ENCODE measurements around the gene ZWILCH.
A peak's percentile ranks its signal among the peaks of the same experiment; 100 is the strongest.
"Not testable (repeated sequence)": the region's sequence is repeated elsewhere in the genome, so short reads cannot be mapped to it uniquely, and the experiment has no call there.

ZWILCH gene

DNA sequence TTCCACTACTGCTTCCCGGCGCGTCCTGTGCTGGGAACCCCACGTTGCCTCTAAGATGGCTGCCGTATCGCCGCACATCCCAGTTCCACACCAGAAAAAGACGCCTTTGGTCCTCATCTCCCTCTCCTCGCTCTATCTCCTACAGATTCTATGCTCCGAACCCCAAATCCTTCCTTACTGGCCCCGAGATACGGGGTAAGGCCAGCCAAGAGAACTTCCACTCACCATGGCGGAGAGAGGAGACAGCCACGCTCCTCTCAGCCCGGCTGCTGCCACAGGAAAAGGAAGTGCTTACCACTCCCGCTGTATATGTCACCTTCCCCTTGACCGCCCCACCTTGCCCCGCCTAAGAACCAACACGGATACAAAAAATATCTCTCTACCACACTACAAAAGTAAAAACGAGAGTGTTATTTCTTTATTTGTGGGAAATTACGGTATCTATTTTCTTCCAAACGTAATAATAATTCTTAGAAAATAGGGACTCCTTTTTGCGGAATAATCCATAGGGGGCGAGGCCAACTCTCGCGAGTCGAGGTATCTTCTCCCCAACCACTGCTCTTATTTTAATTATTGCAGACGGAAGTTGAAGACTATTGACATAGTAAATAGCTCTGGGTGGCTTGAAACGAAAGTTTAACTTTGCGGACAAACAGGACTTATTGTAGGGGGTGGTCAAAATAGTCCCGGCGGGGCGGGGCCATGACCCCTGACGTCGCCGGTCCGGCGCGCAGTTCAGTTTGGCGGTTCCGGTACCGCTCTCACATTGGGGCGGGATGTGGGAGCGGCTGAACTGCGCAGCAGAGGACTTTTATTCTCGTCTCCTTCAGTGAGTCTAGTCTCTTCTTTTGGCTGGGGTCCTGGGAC is at the start of gene ZWILCH, which contains the start of gene RPL4:
Gene ZWILCH, plus strand, starts transcription at position 764 of the 867 bp plus-strand sequence. Its CDS starts 13 bp downstream, at position 777.
Gene RPL4, minus strand, starts transcription at position 293 of the 867 bp plus-strand sequence. Its CDS starts 65 bp downstream, at position 228.
- H3K36me3 ChIP-seq (ENCODE audit: insufficient read depth, low read length): peaks cover 47% of the 10 kb centered on the region
- H3K4me3 ChIP-seq (ENCODE audit: low read depth in 1 of 2, low read length in 2 of 2): peak within 1 kb of the TSS; percentile 80 to 83
- H3K4me2 ChIP-seq (ENCODE audit: insufficient read depth, low read length): peak within 1 kb of the TSS; percentile 71
- H3K27me3 ChIP-seq (ENCODE audit: insufficient read depth, low read length, poor library complexity): no peaks in the 10 kb centered on the region
- H2AFZ ChIP-seq (ENCODE audit: low read depth, low read length): peak within 1 kb of the TSS; percentile 86
- DNase-seq (peak; percentile 80), ATAC-seq (ENCODE audit: insufficient read depth, low read depth) (peak; percentile 89)
- peaks cover 44% of the 10 kb centered on the region for H3K4me1 ChIP-seq (ENCODE audit: insufficient read depth, low read length)
- no peaks in the 10 kb centered on the region for H3K9me3 ChIP-seq (ENCODE audit: insufficient read depth, low read length, severe bottlenecking)
- H3K79me2 ChIP-seq (ENCODE audit: insufficient read depth, low read length): peaks cover 83% of the 10 kb centered on the region
- peak within 1 kb of the TSS; percentile 95 for H3K27ac ChIP-seq (ENCODE audit: low read length)
- TF ChIP-seq, protein P1, sequence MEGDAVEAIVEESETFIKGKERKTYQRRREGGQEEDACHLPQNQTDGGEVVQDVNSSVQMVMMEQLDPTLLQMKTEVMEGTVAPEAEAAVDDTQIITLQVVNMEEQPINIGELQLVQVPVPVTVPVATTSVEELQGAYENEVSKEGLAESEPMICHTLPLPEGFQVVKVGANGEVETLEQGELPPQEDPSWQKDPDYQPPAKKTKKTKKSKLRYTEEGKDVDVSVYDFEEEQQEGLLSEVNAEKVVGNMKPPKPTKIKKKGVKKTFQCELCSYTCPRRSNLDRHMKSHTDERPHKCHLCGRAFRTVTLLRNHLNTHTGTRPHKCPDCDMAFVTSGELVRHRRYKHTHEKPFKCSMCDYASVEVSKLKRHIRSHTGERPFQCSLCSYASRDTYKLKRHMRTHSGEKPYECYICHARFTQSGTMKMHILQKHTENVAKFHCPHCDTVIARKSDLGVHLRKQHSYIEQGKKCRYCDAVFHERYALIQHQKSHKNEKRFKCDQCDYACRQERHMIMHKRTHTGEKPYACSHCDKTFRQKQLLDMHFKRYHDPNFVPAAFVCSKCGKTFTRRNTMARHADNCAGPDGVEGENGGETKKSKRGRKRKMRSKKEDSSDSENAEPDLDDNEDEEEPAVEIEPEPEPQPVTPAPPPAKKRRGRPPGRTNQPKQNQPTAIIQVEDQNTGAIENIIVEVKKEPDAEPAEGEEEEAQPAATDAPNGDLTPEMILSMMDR (IDR thresholded peaks at IDR 0.05; ENCODE audit: borderline replicate concordance, extremely low read depth, low read length, poor library complexity, severe bottlenecking): no peak
- no peak for TF ChIP-seq EZH2 (IDR thresholded peaks at IDR 0.05; ENCODE audit: borderline replicate concordance, low read depth, low read length, severe bottlenecking)
- H3K9ac ChIP-seq (ENCODE audit: low read depth, low read length): peak within 1 kb of the TSS; percentile 76
- peaks cover 20% of the 10 kb centered on the region for H4K20me1 ChIP-seq (ENCODE audit: insufficient read depth, low read length)

DNA sequence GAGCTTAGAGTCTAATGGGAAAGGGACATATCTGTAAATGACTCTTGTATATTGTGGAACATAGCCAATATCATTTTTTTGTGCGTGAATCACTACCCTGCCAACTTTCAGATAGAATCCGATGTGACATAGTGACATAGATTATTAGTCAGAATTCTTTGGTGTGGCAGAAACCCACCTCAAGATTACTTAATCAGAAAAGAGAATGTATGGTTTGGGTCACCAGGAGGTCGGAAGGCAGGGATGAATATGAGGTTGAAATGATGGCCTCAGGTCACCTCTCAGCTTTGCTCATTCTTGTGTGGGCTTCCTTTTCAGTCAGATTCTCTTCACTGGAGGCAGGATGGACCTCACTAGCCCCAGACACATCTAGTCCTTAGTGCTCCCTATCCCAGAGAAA is 48.9 kb upstream of the ZWILCH start:
- Histone ChIP-seq H3K27ac (ENCODE audit: low read length) (no peak overlapping the region), H3K9ac (ENCODE audit: low read depth, low read length) (no peak overlapping the region), H4K20me1 (ENCODE audit: insufficient read depth, low read length) (no peaks in the 10 kb centered on the region; the same call in 1 of the 2 replicates), H2AFZ (ENCODE audit: low read depth, low read length) (no peak overlapping the region), H3K36me3 (ENCODE audit: insufficient read depth, low read length) (peaks cover 28% of the 10 kb centered on the region), H3K4me3 (ENCODE audit: low read depth in 1 of 2, low read length in 2 of 2) (no peak overlapping the region), H3K9me3 (ENCODE audit: insufficient read depth, low read length, severe bottlenecking) (no peaks in the 10 kb centered on the region), H3K4me2 (ENCODE audit: insufficient read depth, low read length) (no peak overlapping the region), H3K79me2 (ENCODE audit: insufficient read depth, low read length) (no peaks in the 10 kb centered on the region), H3K27me3 (ENCODE audit: insufficient read depth, low read length, poor library complexity) (no peaks in the 10 kb centered on the region), H3K4me1 (ENCODE audit: insufficient read depth, low read length) (no peaks in the 10 kb centered on the region)
- ATAC-seq (ENCODE audit: insufficient read depth, low read depth) (no peak), DNase-seq (no peak)
- TF ChIP-seq EZH2 (IDR thresholded peaks at IDR 0.05; ENCODE audit: borderline replicate concordance, low read depth, low read length, severe bottlenecking): no peak
- TF ChIP-seq, protein P1 (IDR thresholded peaks at IDR 0.05; ENCODE audit: borderline replicate concordance, extremely low read depth, low read length, poor library complexity, severe bottlenecking): no peak

- Histone ChIP-seq H2AFZ (ENCODE audit: low read depth, low read length) (no peak overlapping the region), H3K27ac (ENCODE audit: low read length) (no peak overlapping the region), H3K79me2 (ENCODE audit: insufficient read depth, low read length) (no peaks in the 10 kb centered on the region), H3K4me2 (ENCODE audit: insufficient read depth, low read length) (no peak overlapping the region), H3K27me3 (ENCODE audit: insufficient read depth, low read length, poor library complexity) (no peaks in the 10 kb centered on the region), H3K4me3 (ENCODE audit: low read depth in 1 of 2, low read length in 2 of 2) (no peak overlapping the region), H3K9ac (ENCODE audit: low read depth, low read length) (no peak overlapping the region), H3K4me1 (ENCODE audit: insufficient read depth, low read length) (no peaks in the 10 kb centered on the region), H3K36me3 (ENCODE audit: insufficient read depth, low read length) (peaks cover 35% of the 10 kb centered on the region), H3K9me3 (ENCODE audit: insufficient read depth, low read length, severe bottlenecking) (no peaks in the 10 kb centered on the region), H4K20me1 (ENCODE audit: insufficient read depth, low read length) (no peaks in the 10 kb centered on the region; the same call in 1 of the 2 replicates)
- no peak for DNase-seq
- TF ChIP-seq EZH2 (IDR thresholded peaks at IDR 0.05; ENCODE audit: borderline replicate concordance, low read depth, low read length, severe bottlenecking): no peak
- TF ChIP-seq, protein P1 (IDR thresholded peaks at IDR 0.05; ENCODE audit: borderline replicate concordance, extremely low read depth, low read length, poor library complexity, severe bottlenecking): no peak
- ATAC-seq (ENCODE audit: insufficient read depth, low read depth): no peak
Measured at GRCh38 chr15:66459818-66460615, 45.1 kb upstream of the ZWILCH start.

GRCh38 chr15:66461294-66461693 is 43.8 kb upstream of the ZWILCH start:
- ATAC-seq (ENCODE audit: insufficient read depth, low read depth); H3K79me2 ChIP-seq (ENCODE audit: insufficient read depth, low read length); H3K4me3 ChIP-seq (ENCODE audit: low read depth in 1 of 2, low read length in 2 of 2); H3K4me2 ChIP-seq (ENCODE audit: insufficient read depth, low read length); H3K9ac ChIP-seq (ENCODE audit: low read depth, low read length); DNase-seq; H4K20me1 ChIP-seq (ENCODE audit: insufficient read depth, low read length); H3K4me1 ChIP-seq (ENCODE audit: insufficient read depth, low read length); H2AFZ ChIP-seq (ENCODE audit: low read depth, low read length); H3K27me3 ChIP-seq (ENCODE audit: insufficient read depth, low read length, poor library complexity); H3K9me3 ChIP-seq (ENCODE audit: insufficient read depth, low read length, severe bottlenecking); H3K27ac ChIP-seq (ENCODE audit: low read length): not testable (repeated sequence)
- H3K36me3 ChIP-seq (ENCODE audit: insufficient read depth, low read length): peaks cover 30% of the 10 kb centered on the region
